HCT116 (cell line): ENCODE measurements around the gene GABBR2. TPM values are rescaled to one million over a fixed set of nuclear protein-coding genes. Genes with fewer than 3 reads are reported as not detected.
"Not testable (repeated sequence)": the region's sequence is repeated elsewhere in the genome, so short reads cannot be mapped to it uniquely, and the experiment has no call there.

Experiments
- ATAC-seq: fragments of 200-7000 bp; cut with Tn5 transposase; 2 replicates; pipeline ENCODE4 v1.9.1; 2020; ENCODE audit warnings: mild to moderate bottlenecking, moderate library complexity
- BruUV-seq: library from RNA; stranded (reverse); fragments of 400-500 nt; replicated peaks from 2 replicates; lab custom pipeline; 2021; lab: Mats Ljungman, UMichigan
- CTCF ChIA-PET: fragments of 300-600 bp; sonication (Branson Sonifier 250); formaldehyde crosslinking; loops from one replicate; lab custom pipeline; 2021; ENCODE audit warnings: antibody characterized with exemption; lab: Charles Lee
- POLR2A ChIA-PET: fragments of 300-600, 350-600 bp; sonication (Branson Sonifier 250); formaldehyde crosslinking; loops from one replicate; lab custom pipeline; 2021; ENCODE audit warnings: antibody characterized with exemption; lab: Charles Lee
- RAD21 ChIA-PET, 2 experiments: fragments of 300-600 bp; sonication (Branson Sonifier 250); formaldehyde crosslinking; loops; one replicate each; lab custom pipeline; 2023; ENCODE audit warnings: low total read pairs in 2 of 2; ENCODE audit not compliant: uncharacterized antibody in 2 of 2, unreplicated experiment in 2 of 2, low non-redundant PET in 1 of 2; lab: Charles Lee
- DNase-seq: peaks from one replicate; pipeline ENCODE4 v3.0.0-alpha.2; 2010; ENCODE audit warnings: low read depth, low spot score
- H2AFZ ChIP-seq: fragments of 200-600 bp; shearing (Covaris generic), sonication (generic); 2 replicates; pipeline ENCODE4 v1.6.1; 2017; ENCODE audit warnings: low read depth, mixed run types, mixed read lengths, antibody characterized with exemption, low read length; ENCODE audit not compliant: poor library complexity, severe bottlenecking
- H3K27ac ChIP-seq: 2 replicates; pipeline ENCODE4 v1.5.1; 2012; ENCODE audit warnings: low read depth, low read length
- H3K27me3 ChIP-seq: fragments of 200-600 bp; sonication (generic); 2 replicates; pipeline ENCODE4 v1.6.1; 2016; ENCODE audit warnings: mixed run types, low read length, mixed read lengths; ENCODE audit not compliant: insufficient read depth
- H3K36me3 ChIP-seq, 2 experiments: fragments of 200-500 bp in 1 of 2; fragments of 200-600 bp in 1 of 2; sonication (Bioruptor generic) in 1 of 2; sonication (generic) in 1 of 2; 2 replicates each; pipeline versions ENCODE4 v1.5.1 to v1.6.1; 2014 to 2016; ENCODE audit warnings: low read length in 2 of 2, inconsistent platforms in 1 of 2, mixed read lengths in 1 of 2, mixed run types in 1 of 2; ENCODE audit not compliant: insufficient read depth in 2 of 2, control insufficient read depth in 1 of 2
- H3K4me1 ChIP-seq, 2 experiments: fragments of 200-600 bp in 1 of 2; sonication (generic) in 1 of 2; 2 replicates each; pipeline versions ENCODE4 v1.5.1 to v1.6.1; 2012 to 2017; ENCODE audit warnings: low read length in 2 of 2, inconsistent platforms in 1 of 2, mild to moderate bottlenecking in 1 of 2, mixed read lengths in 1 of 2, mixed run types in 1 of 2, moderate library complexity in 1 of 2; ENCODE audit not compliant: insufficient read depth in 2 of 2, control insufficient read depth in 1 of 2
- H3K4me2 ChIP-seq: fragments of 200-600 bp; sonication (generic); 2 replicates; pipeline ENCODE4 v1.6.1; 2017; ENCODE audit warnings: mixed run types, low read length, mixed read lengths
- H3K4me3 ChIP-seq, 2 experiments: fragments of 200-600 bp in 1 of 2; sonication (generic) in 1 of 2; replicated peaks in 1 of 2; 2 replicates each; pipeline ENCODE4 v1.5.1; 2011 to 2016; ENCODE audit warnings: low read length in 2 of 2, control low read depth in 1 of 2, low read depth in 1 of 2, mild to moderate bottlenecking in 1 of 2, mixed read lengths in 1 of 2, mixed run types in 1 of 2
- H3K79me2 ChIP-seq: fragments of 200-600 bp; sonication (generic); 2 replicates; pipeline ENCODE4 v1.6.1; 2017; ENCODE audit warnings: mild to moderate bottlenecking, mixed run types, low read length, moderate library complexity, mixed read lengths; ENCODE audit not compliant: insufficient read depth
- H3K9ac ChIP-seq: fragments of 200-600 bp; sonication (generic); 2 replicates; pipeline ENCODE4 v1.6.1; 2016; ENCODE audit warnings: low read length, mixed read lengths
- H3K9me2 ChIP-seq: fragments of 200-600 bp; sonication (generic), shearing (Covaris generic); 2 replicates; pipeline ENCODE4 v1.6.1; 2017; ENCODE audit warnings: mixed run types, mild to moderate bottlenecking, moderate library complexity; ENCODE audit not compliant: insufficient read depth
- H3K9me3 ChIP-seq, 2 experiments: fragments of 200-500 bp in 1 of 2; fragments of 200-600 bp in 1 of 2; sonication (Bioruptor generic) in 1 of 2; sonication (generic) in 1 of 2; 2 replicates each; pipeline ENCODE4 v1.6.1; 2014 to 2017; ENCODE audit warnings: low read length in 2 of 2, mixed read lengths in 2 of 2, inconsistent platforms in 1 of 2, low read depth in 1 of 2, mild to moderate bottlenecking in 1 of 2, mixed run types in 1 of 2, moderate library complexity in 1 of 2; ENCODE audit not compliant: control insufficient read depth in 1 of 2, insufficient read depth in 1 of 2
- H4K20me1 ChIP-seq: fragments of 200-600 bp; sonication (generic), shearing (Covaris generic); 2 replicates; pipeline ENCODE4 v1.6.1; 2017; ENCODE audit warnings: mixed run types, mild to moderate bottlenecking, moderate library complexity; ENCODE audit not compliant: insufficient read depth
- ATF3 ChIP-seq: IDR thresholded peaks from 2 replicates; pipeline ENCODE4 v1.6.1; 2012
- CEBPB ChIP-seq: IDR thresholded peaks from 2 replicates; pipeline ENCODE4 v1.6.1; 2012; ENCODE audit warnings: low read depth
- CTCF ChIP-seq, 3 experiments: fragments of 200-600 bp in 1 of 3; sonication (generic) in 1 of 3; IDR thresholded peaks in 2 of 3; conservative IDR thresholded peaks in 1 of 3; 2 replicates each; pipeline ENCODE4 v1.5.1; 2012 to 2017; ENCODE audit warnings: low read depth in 2 of 3, low read length in 2 of 3, antibody characterized with exemption in 1 of 3, borderline replicate concordance in 1 of 3, control low read depth in 1 of 3, mild to moderate bottlenecking in 1 of 3, mixed read lengths in 1 of 3, mixed run types in 1 of 3, moderate library complexity in 1 of 3; ENCODE audit not compliant: insufficient read depth in 1 of 3
- EGR1 ChIP-seq: IDR thresholded peaks from 2 replicates; pipeline ENCODE4 v1.6.1; 2012; ENCODE audit warnings: low read depth
- ELF1 ChIP-seq: IDR thresholded peaks from 2 replicates; pipeline ENCODE4 v1.6.1; 2012; ENCODE audit warnings: low read depth, borderline replicate concordance
- EZH2 ChIP-seq: fragments of 200-600 bp; sonication (generic); IDR thresholded peaks from 2 replicates; pipeline ENCODE4 v1.6.1; 2017; ENCODE audit warnings: antibody characterized with exemption, mixed run types
- EZH2phosphoT487 ChIP-seq: fragments of 200-600 bp; IDR thresholded peaks from 2 replicates; pipeline ENCODE4 v1.6.1; 2018; ENCODE audit warnings: antibody characterized with exemption, borderline replicate concordance
- JUND ChIP-seq: IDR thresholded peaks from 2 replicates; pipeline ENCODE4 v1.6.1; 2012
- POLR2A ChIP-seq: IDR thresholded peaks from 2 replicates; pipeline ENCODE4 v1.7.0; 2011; ENCODE audit warnings: borderline replicate concordance; ENCODE audit not compliant: insufficient read depth, insufficient read length; ENCODE audit errors: extremely low read depth
- POLR2AphosphoS5 ChIP-seq: IDR thresholded peaks from 2 replicates; pipeline ENCODE4 v1.6.1; 2011; ENCODE audit warnings: mild to moderate bottlenecking, low read depth, low read length, moderate library complexity
- REST ChIP-seq: IDR thresholded peaks from 2 replicates; pipeline ENCODE4 v1.6.1; 2012; ENCODE audit warnings: low read depth
- SP1 ChIP-seq: IDR thresholded peaks from 2 replicates; pipeline ENCODE4 v1.6.1; 2012; ENCODE audit warnings: low read depth
- TCF7L2 ChIP-seq: IDR thresholded peaks from 2 replicates; pipeline ENCODE4 v1.7.0; 2011; ENCODE audit warnings: borderline replicate concordance, inconsistent platforms; ENCODE audit not compliant: insufficient read depth, insufficient read length; ENCODE audit errors: extremely low read depth
- YY1 ChIP-seq: IDR thresholded peaks from 2 replicates; pipeline ENCODE4 v1.6.1; 2011; ENCODE audit warnings: low read length, low read depth, moderate library complexity, mild to moderate bottlenecking; ENCODE audit not compliant: insufficient replicate concordance; ENCODE audit errors: extremely low read depth
- ZBTB33 ChIP-seq: IDR thresholded peaks from 2 replicates; pipeline ENCODE4 v1.6.1; 2011; ENCODE audit warnings: mild to moderate bottlenecking, low read length, moderate library complexity; ENCODE audit not compliant: insufficient replicate concordance; ENCODE audit errors: extremely low read depth
- ZFX ChIP-seq: fragments of 450-650 bp; IDR thresholded peaks from 2 replicates; pipeline ENCODE4 v1.6.1; 2017
- intact Hi-C: fragments of 100-400 bp; cut with micrococcal nuclease; formaldehyde crosslinking; loops from 2 replicates; pipeline ENCODE4 v1.10.0; 2022
- total RNA-seq: library from RNA; stranded (reverse); gene quantifications from one replicate; pipeline ENCODE4 v1.2.1, GENCODE V29; 2021; ENCODE audit not compliant: unreplicated experiment

Gene GABBR2
- total RNA-seq, 1 experiment from 2014 or later = 0.15 TPM

- RAD21 ChIA-PET = no interaction called here
- Histone ChIP-seq H3K9ac (no peak overlapping the region), H3K9me2 (no peaks in the 10 kb centered on the region), H3K4me2 (no peak overlapping the region), H3K9me3 (no peaks in the 10 kb centered on the region), H3K27me3 (no peaks in the 10 kb centered on the region), H3K79me2 (no peaks in the 10 kb centered on the region), H3K4me1 (no peaks in the 10 kb centered on the region), H3K4me3 (no peak overlapping the region), H3K27ac (no peak overlapping the region), H2AFZ (no peak overlapping the region), H4K20me1 (no peaks in the 10 kb centered on the region), H3K36me3 (no peaks in the 10 kb centered on the region)
- ATAC-seq (no peak), DNase-seq (no peak)
- POLR2A ChIA-PET = no interaction called here
- CTCF ChIA-PET = no interaction called here
- intact Hi-C loops = no loop called here
- BruUV-seq = no TSS peak
- TF ChIP-seq EZH2phosphoT487 = no peak
- TF ChIP-seq YY1 = no peak
- TF ChIP-seq SP1 = no peak
- no peak for TF ChIP-seq REST
- no peak for TF ChIP-seq POLR2A
- no peak for TF ChIP-seq ZBTB33
- TF ChIP-seq EGR1 = no peak
- TF ChIP-seq ZFX = no peak
- TF ChIP-seq CTCF (IDR thresholded peaks at IDR 0.05 in 2 of 3, conservative IDR thresholded peaks at IDR 0.05 in 1 of 3; ENCODE audit: borderline replicate concordance in 1 of 3, insufficient read depth in 1 of 3, low read depth in 2 of 3, low read length in 2 of 3) = no peak
- TF ChIP-seq TCF7L2 = no peak
- TF ChIP-seq CEBPB = no peak
- TF ChIP-seq EZH2 = no peak
- no peak for TF ChIP-seq POLR2AphosphoS5
- no peak for TF ChIP-seq JUND
- no peak for TF ChIP-seq ATF3
- TF ChIP-seq ELF1 = no peak
Measured at GRCh38 chr9:98656511-98656910, 52.2 kb downstream of the GABBR2 start.

- POLR2A ChIA-PET, BruUV-seq, H3K79me2 ChIP-seq, RAD21 ChIA-PET, ATAC-seq, H3K9me2 ChIP-seq, H4K20me1 ChIP-seq, H3K9ac ChIP-seq, H3K36me3 ChIP-seq, H3K9me3 ChIP-seq, H3K27ac ChIP-seq, H3K4me3 ChIP-seq, CTCF ChIA-PET, DNase-seq, intact Hi-C loops, H3K4me2 ChIP-seq, H3K4me1 ChIP-seq, H3K27me3 ChIP-seq, H2AFZ ChIP-seq: not testable (repeated sequence)
Measured at GRCh38 chr9:98655428-98655827, 53.3 kb downstream of the GABBR2 start.
